PC-9 (cell line): Measurements from ENCODE around the gene SMPD3. TPM values are rescaled to one million over a fixed set of nuclear protein-coding genes. Genes with fewer than 3 reads are reported as not detected.

Experiments used
- BruUV-seq: library from RNA; stranded (reverse); fragments of 400-500 nt; replicated peaks from 2 replicates; lab custom pipeline; 2021; lab: Mats Ljungman, UMichigan
- CTCF ChIA-PET: fragments of 300-600 bp; sonication (Branson Sonifier 250); formaldehyde crosslinking; loops from one replicate; lab custom pipeline; 2022; ENCODE audit warnings: antibody characterized with exemption; lab: Charles Lee
- POLR2A ChIA-PET: fragments of 300-600 bp; sonication (Branson Sonifier 250); formaldehyde crosslinking; loops from one replicate; lab custom pipeline; 2022; ENCODE audit warnings: antibody characterized with exemption; ENCODE audit not compliant: unreplicated experiment; lab: Charles Lee
- DNase-seq, 2 experiments: peaks; one replicate each; pipeline versions ENCODE4 v3.0.0 to v3.0.0-alpha.2; 2015 to 2022; ENCODE audit warnings: mixed read lengths in 1 of 2
- H2AFZ ChIP-seq: fragments of 200-600 bp; sonication (generic); 2 replicates; pipeline ENCODE4 v1.8.1; 2017; ENCODE audit warnings: antibody characterized with exemption
- H3F3A ChIP-seq: fragments of 200-600 bp; sonication (generic); 2 replicates; pipeline ENCODE4 v1.8.1; 2017; ENCODE audit warnings: antibody characterized with exemption, mild to moderate bottlenecking, low read depth; ENCODE audit not compliant: insufficient read depth
- H3K27ac ChIP-seq: fragments of 200-600 bp; sonication (generic); 2 replicates; pipeline ENCODE4 v1.6.1; 2016; ENCODE audit warnings: mixed run types
- H3K27me3 ChIP-seq: fragments of 200-600 bp; sonication (generic); 2 replicates; pipeline ENCODE4 v1.6.1; 2016; ENCODE audit warnings: low read depth, mixed run types; ENCODE audit not compliant: insufficient read depth
- H3K36me3 ChIP-seq: fragments of 200-600 bp; sonication (generic); 2 replicates; pipeline ENCODE4 v1.6.1; 2016; ENCODE audit warnings: low read depth, mixed run types
- H3K4me1 ChIP-seq: fragments of 200-600 bp; sonication (generic); replicated peaks from 2 replicates; pipeline ENCODE4 v1.6.1; 2016; ENCODE audit warnings: mixed run types; ENCODE audit not compliant: insufficient read depth
- H3K4me2 ChIP-seq: fragments of 200-600 bp; sonication (generic); 2 replicates; pipeline ENCODE4 v1.6.1; 2017; ENCODE audit warnings: mixed run types
- H3K4me3 ChIP-seq: fragments of 200-600 bp; sonication (generic); 2 replicates; pipeline ENCODE4 v1.6.1; 2016; ENCODE audit warnings: mixed run types
- H3K79me2 ChIP-seq: fragments of 200-600 bp; sonication (generic); 2 replicates; pipeline ENCODE4 v1.6.1; 2017; ENCODE audit warnings: low read depth, mixed run types
- H3K9me2 ChIP-seq: fragments of 200-600 bp; sonication (generic); 2 replicates; pipeline ENCODE4 v1.8.1; 2017; ENCODE audit warnings: mild to moderate bottlenecking; ENCODE audit not compliant: insufficient read depth
- H3K9me3 ChIP-seq: fragments of 200-600 bp; sonication (generic); 2 replicates; pipeline ENCODE4 v1.8.1; 2016; ENCODE audit warnings: low read depth; ENCODE audit not compliant: insufficient read depth
- H4K20me1 ChIP-seq: fragments of 200-600 bp; sonication (generic); 2 replicates; pipeline ENCODE4 v1.8.1; 2017; ENCODE audit not compliant: insufficient read depth
- EZH2 ChIP-seq: fragments of 200-600 bp; sonication (generic); IDR thresholded peaks from 2 replicates; pipeline ENCODE4 v1.8.0; 2017; ENCODE audit warnings: antibody characterized with exemption, low read depth
- intact Hi-C: fragments of 100-400 bp; cut with micrococcal nuclease; formaldehyde crosslinking; loops from one replicate; pipeline ENCODE4 v1.10.0; 2022; ENCODE audit not compliant: unreplicated experiment
- total RNA-seq: library from RNA; stranded (reverse); gene quantifications from 2 replicates; pipeline ENCODE4 v1.2.3, GENCODE V29; 2021
- TF ChIP-seq, protein P1 (sequence below): fragments of 200-600 bp; sonication (generic); conservative IDR thresholded peaks from 2 replicates; pipeline ENCODE4 v1.6.1; 2017; ENCODE audit warnings: mixed run types, antibody characterized with exemption, mild to moderate bottlenecking, moderate library complexity

Gene SMPD3
- total RNA-seq, 1 experiment from 2014 or later = 0.94 TPM

DNA sequence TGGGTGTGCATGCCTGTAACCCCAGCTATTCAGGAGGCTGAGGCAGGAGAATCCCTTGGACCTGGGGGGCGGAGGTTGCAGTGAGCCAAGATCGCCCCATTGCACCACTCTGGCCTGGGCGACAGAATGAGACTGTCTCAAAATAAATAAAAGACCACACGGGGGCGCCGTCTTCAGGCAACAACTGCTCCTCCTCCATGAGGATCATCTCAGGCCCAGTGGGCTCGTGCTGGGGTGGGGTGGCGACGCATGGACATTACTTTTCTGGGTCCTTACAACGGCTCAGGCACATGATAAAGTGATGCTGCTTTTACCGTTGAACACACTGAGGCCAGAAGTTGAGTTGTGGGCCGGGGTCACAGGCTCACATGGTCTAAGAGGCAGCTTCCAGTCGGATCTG, 81.3 kb downstream of the SMPD3 start:
- no peaks in the 10 kb centered on the region for H4K20me1 ChIP-seq
- no peak overlapping the region for H2AFZ ChIP-seq
- peak in 1 of 2 experiments; percentile 30 for DNase-seq
- no peak overlapping the region for H3K4me3 ChIP-seq
- no peaks in the 10 kb centered on the region for H3K4me1 ChIP-seq
- no peaks in the 10 kb centered on the region for H3K79me2 ChIP-seq
- CTCF ChIA-PET = interaction anchor here (0.6 kb wide), 1 partner anchor 100 kb away, joined by 3 read pairs; no protein-coding TSS in a partner anchor
- TF ChIP-seq, protein P1, sequence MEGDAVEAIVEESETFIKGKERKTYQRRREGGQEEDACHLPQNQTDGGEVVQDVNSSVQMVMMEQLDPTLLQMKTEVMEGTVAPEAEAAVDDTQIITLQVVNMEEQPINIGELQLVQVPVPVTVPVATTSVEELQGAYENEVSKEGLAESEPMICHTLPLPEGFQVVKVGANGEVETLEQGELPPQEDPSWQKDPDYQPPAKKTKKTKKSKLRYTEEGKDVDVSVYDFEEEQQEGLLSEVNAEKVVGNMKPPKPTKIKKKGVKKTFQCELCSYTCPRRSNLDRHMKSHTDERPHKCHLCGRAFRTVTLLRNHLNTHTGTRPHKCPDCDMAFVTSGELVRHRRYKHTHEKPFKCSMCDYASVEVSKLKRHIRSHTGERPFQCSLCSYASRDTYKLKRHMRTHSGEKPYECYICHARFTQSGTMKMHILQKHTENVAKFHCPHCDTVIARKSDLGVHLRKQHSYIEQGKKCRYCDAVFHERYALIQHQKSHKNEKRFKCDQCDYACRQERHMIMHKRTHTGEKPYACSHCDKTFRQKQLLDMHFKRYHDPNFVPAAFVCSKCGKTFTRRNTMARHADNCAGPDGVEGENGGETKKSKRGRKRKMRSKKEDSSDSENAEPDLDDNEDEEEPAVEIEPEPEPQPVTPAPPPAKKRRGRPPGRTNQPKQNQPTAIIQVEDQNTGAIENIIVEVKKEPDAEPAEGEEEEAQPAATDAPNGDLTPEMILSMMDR = peak; percentile 57
- no peak for TF ChIP-seq EZH2
- intact Hi-C loops = loop anchor here (1.0 kb wide), 1 partner anchor 143 kb away; no protein-coding TSS in a partner anchor
- H3K27ac ChIP-seq = no peak overlapping the region
- H3K9me3 ChIP-seq = no peaks in the 10 kb centered on the region
- H3K9me2 ChIP-seq = no peaks in the 10 kb centered on the region
- no peaks in the 10 kb centered on the region for H3K27me3 ChIP-seq
- no peak overlapping the region for H3K4me2 ChIP-seq
- no peaks in the 10 kb centered on the region for H3F3A ChIP-seq
- POLR2A ChIA-PET = no interaction called here
- no TSS peak for BruUV-seq
- H3K36me3 ChIP-seq = no peaks in the 10 kb centered on the region

DNA sequence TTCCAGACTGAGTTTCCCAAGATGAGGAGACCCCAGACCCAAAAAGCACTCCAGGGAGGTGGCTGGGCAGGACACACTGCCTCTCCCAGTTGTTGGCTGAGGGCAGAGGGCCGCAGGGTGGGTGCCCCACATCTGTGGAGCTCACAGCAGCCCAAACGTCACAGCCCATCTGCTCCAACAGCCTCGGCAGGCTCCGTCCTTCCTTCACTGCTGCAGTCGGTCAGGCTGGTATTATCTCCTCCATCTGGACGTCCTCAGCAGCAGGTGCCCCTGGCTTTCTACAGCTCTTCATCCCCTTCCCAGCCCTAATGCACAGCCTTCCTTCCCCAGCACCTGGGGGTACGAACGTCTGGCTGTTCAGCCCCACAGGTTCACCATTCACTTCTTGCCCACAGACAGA, 82.2 kb downstream of the SMPD3 start:
- H3K79me2 ChIP-seq = no peaks in the 10 kb centered on the region
- H3K4me1 ChIP-seq = no peaks in the 10 kb centered on the region
- H3F3A ChIP-seq = no peaks in the 10 kb centered on the region
- DNase-seq = no peak
- no TSS peak for BruUV-seq
- no peaks in the 10 kb centered on the region for H3K9me2 ChIP-seq
- H3K4me3 ChIP-seq = no peak overlapping the region
- no peaks in the 10 kb centered on the region for H3K9me3 ChIP-seq
- no peaks in the 10 kb centered on the region for H3K36me3 ChIP-seq
- no peaks in the 10 kb centered on the region for H3K27me3 ChIP-seq
- TF ChIP-seq EZH2 = no peak
- TF ChIP-seq, protein P1 = no peak
- no peak overlapping the region for H2AFZ ChIP-seq
- H3K4me2 ChIP-seq = no peak overlapping the region
- intact Hi-C loops = no loop called here
- no peak overlapping the region for H3K27ac ChIP-seq
- ChIA-PET POLR2A (interaction anchor here (0.6 kb wide), 1 partner anchor 69 kb away, joined by 3 read pairs; no protein-coding TSS in a partner anchor), CTCF (no interaction called here)
- H4K20me1 ChIP-seq = no peaks in the 10 kb centered on the region

DNA sequence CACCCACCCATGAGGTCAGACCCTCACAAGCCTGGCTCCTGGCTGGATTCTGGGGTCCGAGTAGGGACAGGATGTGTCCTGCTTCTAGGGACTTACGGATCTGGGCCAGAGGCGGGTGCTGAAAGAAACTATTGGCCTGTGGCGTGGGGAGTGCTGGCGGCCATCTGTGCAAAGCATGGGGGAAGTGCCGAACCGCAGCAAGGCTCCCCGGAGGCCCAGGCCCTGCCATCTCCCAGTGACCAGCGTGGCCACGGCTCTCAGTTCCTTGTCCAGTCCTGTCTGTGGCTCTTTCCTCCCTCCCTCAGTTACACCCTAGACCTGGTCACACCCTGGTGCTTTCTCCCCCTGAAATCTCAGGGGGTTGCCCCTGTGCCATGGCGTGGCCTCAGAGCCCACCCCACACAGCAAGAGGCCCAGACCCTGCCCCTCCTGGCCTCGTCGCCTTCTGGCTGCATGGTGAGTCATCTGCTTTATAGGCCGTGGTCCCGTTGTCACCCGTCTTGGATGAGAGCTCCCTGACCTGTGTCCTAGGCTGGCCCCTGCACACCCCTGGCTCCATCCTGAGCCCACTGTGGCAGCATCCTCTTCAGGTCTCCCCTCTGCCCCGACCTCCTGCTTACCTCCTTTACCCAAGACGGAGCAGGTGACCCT, 83.0 kb downstream of the SMPD3 start:
- Histone ChIP-seq H3K4me1 (no peaks in the 10 kb centered on the region), H3K9me3 (no peaks in the 10 kb centered on the region), H3K9me2 (no peaks in the 10 kb centered on the region), H3K4me2 (no peak overlapping the region), H3K4me3 (no peak overlapping the region), H3K36me3 (no peaks in the 10 kb centered on the region), H4K20me1 (no peaks in the 10 kb centered on the region), H3K27me3 (no peaks in the 10 kb centered on the region), H3F3A (no peaks in the 10 kb centered on the region), H2AFZ (no peak overlapping the region), H3K27ac (no peak overlapping the region), H3K79me2 (no peaks in the 10 kb centered on the region)
- POLR2A ChIA-PET = no interaction called here
- CTCF ChIA-PET = no interaction called here
- intact Hi-C loops = no loop called here
- TF ChIP-seq, protein P1 = no peak
- TF ChIP-seq EZH2 = no peak
- no TSS peak for BruUV-seq
- DNase-seq = no peak
